SJCRH30 (cell line): Measurements from ENCODE around the gene RASSF10. TPM values are rescaled to one million over a fixed set of nuclear protein-coding genes. Genes with fewer than 3 reads are reported as not detected.

ENCODE experiments used
- DNase-seq, 2 experiments: peaks; one replicate each; pipeline ENCODE4 v3.0.0-alpha.2; 2015 to 2020
- H3K27ac ChIP-seq: fragments of 250-450 bp; sonication (Bioruptor Pico); 2 replicates; pipeline ENCODE4 v1.5.1; 2020; ENCODE audit warnings: mild to moderate bottlenecking, moderate library complexity
- H3K27me3 ChIP-seq: fragments of 250-450 bp; sonication (Bioruptor Pico); 2 replicates; pipeline ENCODE4 v1.5.1; 2020; ENCODE audit warnings: mild to moderate bottlenecking, moderate library complexity
- H3K36me3 ChIP-seq: fragments of 250-450 bp; sonication (Bioruptor Pico); 2 replicates; pipeline ENCODE4 v1.5.1; 2020; ENCODE audit warnings: mild to moderate bottlenecking, moderate library complexity
- H3K4me1 ChIP-seq: fragments of 250-450 bp; sonication (Bioruptor Pico); 2 replicates; pipeline ENCODE4 v1.5.1; 2020; ENCODE audit warnings: mild to moderate bottlenecking, moderate library complexity
- H3K4me3 ChIP-seq: fragments of 250-450 bp; sonication (Bioruptor Pico); 2 replicates; pipeline ENCODE4 v1.5.1; 2020; ENCODE audit warnings: mild to moderate bottlenecking, moderate library complexity
- H3K9me3 ChIP-seq: fragments of 250-450 bp; sonication (Bioruptor Pico); replicated peaks from 2 replicates; pipeline ENCODE4 v1.5.1; 2020; ENCODE audit warnings: mild to moderate bottlenecking, moderate library complexity
- total RNA-seq: library from RNA; depleted of rRNA; stranded (reverse); fragments of >200 nt; shearing (Covaris generic); gene quantifications from 2 replicates; pipeline ENCODE4 v1.2.3, GENCODE V29; 2014

Gene RASSF10
- total RNA-seq, 1 experiment from 2014 or later = 0.36 TPM

- no peak overlapping the region for H3K4me3 ChIP-seq
- H3K27ac ChIP-seq = no peak overlapping the region
These were observed 37.8 kb downstream of the RASSF10 start for GRCh38 chr11:13046637-13047570.

GRCh38 chr11:13047884-13048283 is 38.8 kb downstream of the RASSF10 start:
- Histone ChIP-seq H3K27me3 (no peaks in the 10 kb centered on the region), H3K4me1 (peaks cover 2% of the 10 kb centered on the region), H3K4me3 (no peak overlapping the region), H3K36me3 (no peaks in the 10 kb centered on the region), H3K27ac (no peak overlapping the region), H3K9me3 (no peaks in the 10 kb centered on the region)
- DNase-seq = no peak

More at GRCh38 chr11:13046637-13047570, 37.8 kb downstream of the RASSF10 start:
- Histone ChIP-seq H3K36me3 (no peaks in the 10 kb centered on the region), H3K9me3 (no peaks in the 10 kb centered on the region; the same call in 1 of the 2 replicates), H3K27me3 (no peaks in the 10 kb centered on the region), H3K4me1 (peaks cover 12% of the 10 kb centered on the region)
- DNase-seq = no peak

DNA sequence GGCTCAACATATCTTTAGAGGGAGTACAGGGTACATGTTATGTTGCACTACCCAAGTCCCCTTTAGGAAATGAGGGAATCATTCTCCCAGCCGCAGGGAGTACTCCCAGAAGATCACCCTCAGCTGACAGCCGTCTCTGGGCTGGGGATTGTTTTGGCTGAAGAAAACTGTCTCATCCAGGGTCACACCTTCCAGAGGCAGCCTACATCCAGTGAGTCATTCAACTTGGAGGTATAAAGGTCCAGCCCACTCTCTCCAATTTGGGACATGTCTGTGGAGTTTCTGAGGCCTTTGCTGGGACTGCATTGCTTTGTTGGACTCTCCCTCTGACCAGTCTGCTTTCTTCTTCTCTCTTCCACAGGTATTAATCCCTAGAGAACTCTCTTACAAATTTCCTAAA is 42.1 kb downstream of the RASSF10 start:
- H3K4me1 ChIP-seq = no peaks in the 10 kb centered on the region; the same call in 1 of the 2 replicates
- no peaks in the 10 kb centered on the region for H3K36me3 ChIP-seq
- DNase-seq = no peak
- H3K4me3 ChIP-seq = no peak overlapping the region
- no peaks in the 10 kb centered on the region for H3K9me3 ChIP-seq
- no peaks in the 10 kb centered on the region for H3K27me3 ChIP-seq
- H3K27ac ChIP-seq = no peak overlapping the region

GRCh38 chr11:13052130-13052571 is 43.0 kb downstream of the RASSF10 start:
- Histone ChIP-seq H3K4me3 (no peak overlapping the region), H3K36me3 (no peaks in the 10 kb centered on the region), H3K4me1 (no peaks in the 10 kb centered on the region; the same call in 1 of the 2 replicates), H3K9me3 (no peaks in the 10 kb centered on the region), H3K27ac (no peak overlapping the region), H3K27me3 (no peaks in the 10 kb centered on the region)
- DNase-seq = no peak

- H3K4me1 ChIP-seq = no peaks in the 10 kb centered on the region
- no peaks in the 10 kb centered on the region for H3K27me3 ChIP-seq
- no peak overlapping the region for H3K4me3 ChIP-seq
- no peaks in the 10 kb centered on the region for H3K9me3 ChIP-seq
- H3K27ac ChIP-seq = no peak overlapping the region
- no peak for DNase-seq
- no peaks in the 10 kb centered on the region for H3K36me3 ChIP-seq
These were observed 44.3 kb downstream of the RASSF10 start for GRCh38 chr11:13053255-13053917.

DNA sequence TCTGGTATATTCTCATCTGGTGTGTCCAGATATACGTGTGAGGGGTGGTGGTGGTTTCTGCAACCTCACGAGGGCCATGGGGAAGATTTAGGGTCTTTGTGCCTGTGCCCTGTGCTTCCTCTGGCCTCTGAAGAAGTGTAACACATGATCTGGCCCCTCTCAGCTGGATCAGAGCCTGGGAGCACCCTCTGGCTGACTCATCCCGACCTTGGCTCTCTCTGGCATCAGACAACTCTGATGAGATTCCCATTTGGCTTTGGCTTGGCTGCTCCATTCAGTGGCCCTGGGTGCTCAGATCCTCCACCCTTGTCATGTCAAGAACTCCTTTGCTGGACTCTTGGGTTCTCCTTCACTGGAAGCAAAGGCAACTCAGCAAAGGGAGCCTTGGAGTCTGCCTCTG is 45.2 kb downstream of the RASSF10 start:
- Histone ChIP-seq H3K27me3 (no peaks in the 10 kb centered on the region), H3K4me1 (no peaks in the 10 kb centered on the region), H3K36me3 (no peaks in the 10 kb centered on the region), H3K9me3 (no peaks in the 10 kb centered on the region), H3K27ac (no peak overlapping the region), H3K4me3 (no peak overlapping the region)
- no peak for DNase-seq

GRCh38 chr11:13055200-13055599 is 46.1 kb downstream of the RASSF10 start:
- Histone ChIP-seq H3K9me3 (no peaks in the 10 kb centered on the region), H3K36me3 (no peaks in the 10 kb centered on the region), H3K27me3 (no peaks in the 10 kb centered on the region), H3K4me1 (no peaks in the 10 kb centered on the region), H3K4me3 (no peak overlapping the region), H3K27ac (no peak overlapping the region)
- DNase-seq = no peak

GRCh38 chr11:13061294-13061990 is 52.3 kb downstream of the RASSF10 start:
- H3K9me3 ChIP-seq = no peaks in the 10 kb centered on the region
- peak; percentile 46 to 53 for DNase-seq
- H3K36me3 ChIP-seq = no peaks in the 10 kb centered on the region
- no peak overlapping the region for H3K4me3 ChIP-seq
- no peaks in the 10 kb centered on the region for H3K27me3 ChIP-seq
- peaks cover 3% of the 10 kb centered on the region; the same call in 1 of the 2 replicates for H3K4me1 ChIP-seq
- H3K27ac ChIP-seq = no peak overlapping the region
